Right lung (tissue), 5 donors: ENCODE measurements around the gene CHRD. TPM values are rescaled to one million over a fixed set of nuclear protein-coding genes. Genes with fewer than 3 reads are reported as not detected.
"Not testable (repeated sequence)": the region's sequence is repeated elsewhere in the genome, so short reads cannot be mapped to it uniquely, and the experiment has no call there.

Source experiments
- DNase-seq, 2 donors: peaks; one replicate each; pipeline ENCODE4 v3.0.0-alpha.2; 2013
- polyA plus RNA-seq, 5 donors: library from polyadenylated mRNA; unstranded; fragments of 120-200 nt; gene quantifications; one replicate each; pipeline versions ENCODE4 v1.2.1 to v1.2.3, GENCODE V29; 2013; ENCODE audit warnings: inconsistent platforms in 1 of 5, low replicate concordance in 1 of 5; ENCODE audit not compliant: insufficient read length in 5 of 5, insufficient read depth in 1 of 5

The CHRD gene
- polyA plus RNA-seq, 5 donors, result 11.6 to 15.4 (median 15.0) TPM

DNA sequence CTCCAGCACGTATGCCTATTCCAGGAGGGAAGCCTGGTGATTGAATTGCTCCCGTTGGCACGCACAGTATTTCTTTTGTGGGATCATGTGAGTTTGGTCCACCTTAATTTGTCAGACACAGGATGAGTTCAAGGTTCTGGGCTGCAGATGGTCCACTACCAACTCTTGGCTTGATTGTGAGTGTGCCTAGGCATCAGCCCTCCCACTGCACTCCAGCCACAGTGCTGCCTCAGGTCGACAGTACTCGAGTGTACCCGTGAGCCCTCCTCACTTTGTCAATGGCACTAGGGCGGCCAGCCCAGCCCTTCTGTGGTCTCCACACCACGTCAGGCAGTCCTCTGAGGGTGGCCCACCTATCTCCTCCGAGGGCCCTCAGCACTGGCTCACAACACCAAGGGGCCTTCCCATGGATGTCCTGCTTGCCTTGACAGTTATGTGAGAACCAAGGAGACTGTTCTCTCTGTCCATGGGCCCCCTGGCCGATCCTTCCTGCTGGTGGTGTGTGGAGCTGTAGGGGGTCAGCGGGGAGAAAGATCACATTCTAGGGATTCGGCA, 30.2 kb downstream of the CHRD start:
- DNase-seq, result no peak

- no peak for DNase-seq
Measured at GRCh38 chr3:184414418-184415202, 34.8 kb downstream of the CHRD start.

- no peak for DNase-seq
Measured at GRCh38 chr3:184415203-184415490, 35.3 kb downstream of the CHRD start.

DNA sequence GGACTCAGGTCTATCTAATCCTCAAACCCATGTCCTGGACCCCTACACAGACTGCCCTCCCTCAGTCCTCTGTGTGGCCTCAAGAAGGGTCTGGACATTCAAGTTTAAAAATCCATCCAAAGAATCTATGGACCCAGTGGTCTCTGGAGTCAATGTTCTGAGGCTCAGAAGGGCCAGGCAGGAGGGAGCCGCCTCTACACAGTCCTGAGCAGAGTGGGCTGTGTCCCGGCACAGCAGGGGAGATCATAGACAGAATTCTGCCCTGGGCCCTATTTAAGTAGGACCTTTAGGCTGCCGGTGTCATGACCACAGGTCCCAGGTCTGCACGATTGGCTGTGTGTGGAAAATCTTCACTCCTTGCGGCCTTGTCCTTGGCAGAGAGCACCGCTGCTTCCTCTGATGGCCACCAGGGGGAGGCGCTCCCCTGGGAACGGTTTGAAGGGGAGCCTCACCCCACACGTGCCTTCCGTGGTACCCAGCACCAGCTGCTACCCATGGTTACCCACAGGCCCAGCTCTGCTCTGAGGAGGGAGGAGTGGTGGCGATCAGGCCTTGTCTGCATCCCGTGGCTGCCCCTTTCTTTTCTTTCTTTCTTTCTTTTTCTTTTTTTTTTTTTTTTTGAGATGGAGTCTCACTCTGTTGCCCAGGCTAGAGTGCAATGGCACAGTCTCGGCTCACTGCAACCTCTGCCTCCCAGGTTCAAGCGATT, 37.9 kb downstream of the CHRD start:
- peak; percentile 27 to 45 for DNase-seq

DNA sequence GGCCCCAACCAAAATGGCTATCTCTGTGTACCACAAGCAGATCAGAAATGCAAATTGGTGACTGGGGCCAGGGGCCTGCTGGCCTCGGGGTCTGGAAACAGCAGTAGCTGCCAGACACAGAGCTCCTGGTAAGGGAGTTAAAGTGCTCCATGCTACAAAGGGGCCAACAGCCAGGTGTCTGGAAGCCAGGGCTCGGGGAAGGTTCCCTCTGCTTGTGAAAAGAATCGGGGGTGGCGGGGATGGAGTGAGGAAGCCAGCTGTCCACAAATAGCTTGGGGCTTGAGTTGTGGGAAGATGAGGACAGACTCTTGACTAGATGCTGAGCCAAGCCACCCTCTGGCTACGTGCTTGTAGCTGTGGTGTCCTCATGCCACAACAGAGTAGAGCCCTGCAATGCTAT, 39.3 kb downstream of the CHRD start:
- no peak for DNase-seq

DNA sequence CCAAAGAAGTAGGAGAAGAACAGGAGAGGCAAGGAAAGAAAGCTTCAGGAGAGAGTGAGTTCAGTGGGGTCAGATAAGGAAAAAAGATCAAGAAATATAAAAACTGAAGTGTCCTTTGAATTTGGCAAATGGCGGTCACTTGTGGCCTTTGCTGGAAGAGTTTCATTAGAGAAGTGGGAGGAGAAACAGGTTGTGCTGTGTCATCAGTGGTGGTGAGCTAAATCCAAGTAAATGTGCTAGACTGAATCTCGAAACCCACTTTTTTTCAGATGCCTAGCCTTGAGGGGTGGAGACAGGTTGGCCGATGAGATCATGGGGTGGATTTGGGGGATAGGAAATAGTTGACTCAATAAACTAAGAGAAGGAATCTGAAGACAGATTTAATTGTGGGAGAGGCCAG, 43.7 kb downstream of the CHRD start:
- DNase-seq, result no peak

GRCh38 chr3:184426691-184427141, 46.9 kb downstream of the CHRD start:
- no peak for DNase-seq

DNA sequence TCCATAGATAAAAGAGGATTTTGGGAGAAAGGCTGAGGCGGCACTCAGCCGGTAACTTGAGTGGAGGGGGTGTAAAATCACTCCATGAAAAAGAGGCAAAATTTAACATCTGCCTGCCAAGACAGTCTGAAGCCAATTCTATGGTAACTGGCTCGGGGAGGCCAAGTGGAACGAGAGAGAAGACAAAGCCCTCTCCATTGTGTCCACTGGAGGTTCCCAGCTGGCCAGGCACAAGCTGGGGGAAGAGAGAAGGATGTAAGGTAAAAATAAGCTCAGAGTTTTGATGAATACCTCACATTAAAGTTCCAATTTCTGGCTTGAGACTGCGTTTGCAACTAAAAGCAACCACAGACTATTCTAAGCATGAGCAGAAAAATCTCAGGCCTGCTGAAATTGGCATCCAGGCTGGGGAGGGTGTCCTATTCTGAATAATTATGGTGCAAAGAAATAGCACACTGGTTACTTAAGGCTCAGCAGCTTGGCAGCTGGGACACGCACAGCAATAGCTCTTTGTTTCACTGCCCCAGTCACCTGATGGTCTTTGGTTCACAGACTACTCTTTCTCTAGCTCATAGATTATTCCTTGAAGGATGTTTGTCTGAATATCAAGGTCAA, 48.8 kb downstream of the CHRD start:
- DNase-seq, result no peak

GRCh38 chr3:184429786-184430185, 49.9 kb downstream of the CHRD start:
- DNase-seq, result no peak

- no peak for DNase-seq
Measured at GRCh38 chr3:184430940-184431339, 51.1 kb downstream of the CHRD start.

DNA sequence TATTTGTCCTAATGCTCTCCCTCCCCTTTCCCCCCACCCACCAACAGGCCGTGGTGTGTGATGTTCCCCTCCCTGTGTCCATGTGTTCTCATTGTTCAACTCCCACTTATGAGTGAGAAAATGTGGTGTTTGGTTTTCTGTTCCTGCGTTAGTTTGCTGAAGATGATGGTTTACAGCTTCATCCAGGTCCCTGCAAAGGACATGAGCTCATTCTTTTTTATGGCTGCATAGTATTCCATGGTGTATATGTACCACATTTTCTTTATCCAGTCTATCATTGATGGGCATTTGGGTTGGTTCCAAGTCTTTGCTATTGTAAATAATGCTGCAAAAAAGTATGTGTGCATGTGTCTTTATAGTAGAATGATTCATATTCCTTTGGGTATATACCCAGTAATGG, 53.3 kb downstream of the CHRD start:
- not testable (repeated sequence) for DNase-seq

- DNase-seq, result no peak
Measured at GRCh38 chr3:184439096-184439495, 59.2 kb downstream of the CHRD start.

Other genes starting within 250 kb of the CHRD start
- 10 to 100 TPM; 54.5 to 61.9 (median 56.8) TPM for gene EIF2B5, start 244.7 kb upstream of the CHRD start, polyA plus RNA-seq
- gene DVL3, start 224.7 kb upstream of the CHRD start, polyA plus RNA-seq, result 100 to 1,000 TPM in 2 of 5 donors, 10 to 100 TPM in 3; 69.5 to 103 (median 96.1) TPM
- 100 to 1,000 TPM; 318 to 368 (median 328) TPM for gene AP2M1, start 205.2 kb upstream of the CHRD start, polyA plus RNA-seq
- gene ABCF3, start 193.9 kb upstream of the CHRD start, polyA plus RNA-seq, result 10 to 100 TPM; 52.0 to 70.3 (median 63.0) TPM
- 1 to 10 TPM in 4 of 5 donors, under 1 TPM in 1; 0.95 to 2.2 (median 1.6) TPM for gene VWA5B2, start 150.5 kb upstream of the CHRD start, polyA plus RNA-seq
- 10 to 100 TPM; 23.0 to 37.6 (median 25.5) TPM for gene ALG3, start 131.1 kb upstream of the CHRD start, polyA plus RNA-seq
- gene EEF1AKMT4, start 130.4 kb upstream of the CHRD start, polyA plus RNA-seq, result 1 to 10 TPM; 1.8 to 4.0 (median 2.5) TPM
- under 1 TPM; 0.13 to 0.29 (median 0.16) TPM for gene CAMK2N2, start 118.5 kb upstream of the CHRD start, polyA plus RNA-seq
- gene ECE2, start 104.0 kb upstream of the CHRD start, polyA plus RNA-seq, result under 1 TPM in 1 of 5 donors, not detected in 4; 0.13 TPM
- 100 to 1,000 TPM; 183 to 213 (median 205) TPM for gene PSMD2, start 80.8 kb upstream of the CHRD start, polyA plus RNA-seq
- 100 to 1,000 TPM; 141 to 216 (median 161) TPM for gene EIF4G1, start 65.4 kb upstream of the CHRD start, polyA plus RNA-seq
- gene FAM131A, start 42.5 kb upstream of the CHRD start, polyA plus RNA-seq, result 10 to 100 TPM in 4 of 5 donors, 1 to 10 TPM in 1; 10.0 to 17.4 (median 15.7) TPM
- 10 to 100 TPM in 2 of 5 donors, 1 to 10 TPM in 3; 8.6 to 12.5 (median 9.8) TPM for gene CLCN2, start 18.4 kb upstream of the CHRD start, polyA plus RNA-seq
- gene POLR2H, start 18.3 kb upstream of the CHRD start, polyA plus RNA-seq, result 10 to 100 TPM; 80.2 to 98.2 (median 89.6) TPM
- 1 to 10 TPM; 1.1 to 2.4 (median 1.7) TPM for gene THPO, start 1.8 kb upstream of the CHRD start, polyA plus RNA-seq
- 10 to 100 TPM; 17.7 to 35.0 (median 25.2) TPM for gene EPHB3, start 181.7 kb downstream of the CHRD start, polyA plus RNA-seq